ENCODE results near the gene NEDD8.

DNA sequence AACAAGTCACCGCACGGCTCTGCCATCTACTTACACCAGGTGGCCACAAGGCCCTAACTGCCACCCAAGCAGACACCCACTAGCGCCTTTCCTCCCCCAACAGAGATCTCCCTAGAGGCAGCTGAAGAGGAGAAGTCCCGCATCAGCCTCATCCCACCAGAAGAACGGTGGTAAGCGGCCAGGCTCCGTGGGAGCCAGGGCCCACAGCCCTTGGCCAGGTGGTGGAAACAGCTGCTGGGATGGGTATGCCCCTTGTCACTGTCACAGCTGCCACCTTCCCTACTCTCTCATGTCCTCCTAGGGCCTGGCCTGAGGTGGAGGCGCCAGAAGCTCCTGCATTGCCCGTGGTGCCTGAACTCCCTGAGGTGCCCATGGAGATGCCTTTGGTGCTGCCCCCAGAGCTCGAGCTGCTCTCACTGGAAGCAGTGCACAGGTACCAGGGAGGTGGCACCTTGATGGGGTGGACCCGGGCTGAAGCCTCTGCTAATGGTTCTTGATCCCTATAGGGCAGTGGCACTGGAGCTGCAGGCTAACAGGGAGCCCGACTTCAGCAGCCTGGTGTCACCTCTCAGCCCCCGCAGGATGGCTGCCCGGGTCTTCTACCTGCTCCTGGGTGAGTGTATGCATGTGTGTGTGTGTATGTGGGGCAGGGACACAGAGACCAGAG is 52.7 kb downstream of the NEDD8 start:
- TF ChIP-seq, protein P1, sequence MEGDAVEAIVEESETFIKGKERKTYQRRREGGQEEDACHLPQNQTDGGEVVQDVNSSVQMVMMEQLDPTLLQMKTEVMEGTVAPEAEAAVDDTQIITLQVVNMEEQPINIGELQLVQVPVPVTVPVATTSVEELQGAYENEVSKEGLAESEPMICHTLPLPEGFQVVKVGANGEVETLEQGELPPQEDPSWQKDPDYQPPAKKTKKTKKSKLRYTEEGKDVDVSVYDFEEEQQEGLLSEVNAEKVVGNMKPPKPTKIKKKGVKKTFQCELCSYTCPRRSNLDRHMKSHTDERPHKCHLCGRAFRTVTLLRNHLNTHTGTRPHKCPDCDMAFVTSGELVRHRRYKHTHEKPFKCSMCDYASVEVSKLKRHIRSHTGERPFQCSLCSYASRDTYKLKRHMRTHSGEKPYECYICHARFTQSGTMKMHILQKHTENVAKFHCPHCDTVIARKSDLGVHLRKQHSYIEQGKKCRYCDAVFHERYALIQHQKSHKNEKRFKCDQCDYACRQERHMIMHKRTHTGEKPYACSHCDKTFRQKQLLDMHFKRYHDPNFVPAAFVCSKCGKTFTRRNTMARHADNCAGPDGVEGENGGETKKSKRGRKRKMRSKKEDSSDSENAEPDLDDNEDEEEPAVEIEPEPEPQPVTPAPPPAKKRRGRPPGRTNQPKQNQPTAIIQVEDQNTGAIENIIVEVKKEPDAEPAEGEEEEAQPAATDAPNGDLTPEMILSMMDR (IDR thresholded peaks at IDR 0.05 in 2 of 3, conservative IDR thresholded peaks at IDR 0.05 in 1 of 3; ENCODE audit: borderline replicate concordance in 1 of 3, insufficient read depth in 1 of 3, low read depth in 2 of 3, low read length in 2 of 3), result no peak
- TF ChIP-seq SRF (IDR thresholded peaks at IDR 0.05; ENCODE audit: low read depth) (no peak), POLR2A (IDR thresholded peaks at IDR 0.05; ENCODE audit: borderline replicate concordance, extremely low read depth, insufficient read depth, insufficient read length) (no peak)

All from HCT116 (cell line).